ENCODE measurements around the gene DIRAS1.
"Not testable (repeated sequence)": the region's sequence is repeated elsewhere in the genome, so short reads cannot be mapped to it uniquely, and the experiment has no call there.

The DIRAS1 gene

GRCh38 chr19:2678044-2678671, 43.0 kb downstream of the DIRAS1 start:
- ATAC-seq (ENCODE audit: low read depth) = no peak
- no peaks in the 10 kb centered on the region for H3K27me3 ChIP-seq (ENCODE audit: insufficient read depth, poor library complexity, severe bottlenecking)
- no peaks in the 10 kb centered on the region for H3K36me3 ChIP-seq (ENCODE audit: low read depth)
- no peaks in the 10 kb centered on the region for H3K4me1 ChIP-seq (ENCODE audit: insufficient read depth, poor library complexity, severe bottlenecking)
- no peak overlapping the region for H3K4me3 ChIP-seq (ENCODE audit: severe bottlenecking)
- TF ChIP-seq, protein P1, sequence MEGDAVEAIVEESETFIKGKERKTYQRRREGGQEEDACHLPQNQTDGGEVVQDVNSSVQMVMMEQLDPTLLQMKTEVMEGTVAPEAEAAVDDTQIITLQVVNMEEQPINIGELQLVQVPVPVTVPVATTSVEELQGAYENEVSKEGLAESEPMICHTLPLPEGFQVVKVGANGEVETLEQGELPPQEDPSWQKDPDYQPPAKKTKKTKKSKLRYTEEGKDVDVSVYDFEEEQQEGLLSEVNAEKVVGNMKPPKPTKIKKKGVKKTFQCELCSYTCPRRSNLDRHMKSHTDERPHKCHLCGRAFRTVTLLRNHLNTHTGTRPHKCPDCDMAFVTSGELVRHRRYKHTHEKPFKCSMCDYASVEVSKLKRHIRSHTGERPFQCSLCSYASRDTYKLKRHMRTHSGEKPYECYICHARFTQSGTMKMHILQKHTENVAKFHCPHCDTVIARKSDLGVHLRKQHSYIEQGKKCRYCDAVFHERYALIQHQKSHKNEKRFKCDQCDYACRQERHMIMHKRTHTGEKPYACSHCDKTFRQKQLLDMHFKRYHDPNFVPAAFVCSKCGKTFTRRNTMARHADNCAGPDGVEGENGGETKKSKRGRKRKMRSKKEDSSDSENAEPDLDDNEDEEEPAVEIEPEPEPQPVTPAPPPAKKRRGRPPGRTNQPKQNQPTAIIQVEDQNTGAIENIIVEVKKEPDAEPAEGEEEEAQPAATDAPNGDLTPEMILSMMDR (IDR thresholded peaks at IDR 0.05; ENCODE audit: poor library complexity, severe bottlenecking) = no peak
- DNase-seq (ENCODE audit: low spot score) = no peak
- H3K9me3 ChIP-seq (ENCODE audit: severe bottlenecking) = no peaks in the 10 kb centered on the region
- no peak overlapping the region for H3K27ac ChIP-seq (ENCODE audit: poor library complexity, severe bottlenecking)

- H3K27ac ChIP-seq (ENCODE audit: poor library complexity, severe bottlenecking) = no peak overlapping the region
- TF ChIP-seq, protein P1 (IDR thresholded peaks at IDR 0.05; ENCODE audit: poor library complexity, severe bottlenecking) = no peak
Observed at GRCh38 chr19:2676823-2677222, 44.3 kb downstream of the DIRAS1 start.

GRCh38 chr19:2675892-2676291, 45.3 kb downstream of the DIRAS1 start:
- Histone ChIP-seq H3K4me1 (ENCODE audit: insufficient read depth, poor library complexity, severe bottlenecking) (no peaks in the 10 kb centered on the region), H3K27me3 (ENCODE audit: insufficient read depth, poor library complexity, severe bottlenecking) (no peaks in the 10 kb centered on the region), H3K27ac (ENCODE audit: poor library complexity, severe bottlenecking) (no peak overlapping the region), H3K36me3 (ENCODE audit: low read depth) (no peaks in the 10 kb centered on the region), H3K9me3 (ENCODE audit: severe bottlenecking) (no peaks in the 10 kb centered on the region), H3K4me3 (ENCODE audit: severe bottlenecking) (no peak overlapping the region)
- TF ChIP-seq, protein P1 (IDR thresholded peaks at IDR 0.05; ENCODE audit: poor library complexity, severe bottlenecking) = no peak
- ATAC-seq (ENCODE audit: low read depth) (no peak), DNase-seq (ENCODE audit: low spot score) (no peak)

More at GRCh38 chr19:2676823-2677222, 44.3 kb downstream of the DIRAS1 start:
- DNase-seq (ENCODE audit: low spot score) (no peak), ATAC-seq (ENCODE audit: low read depth) (no peak)
- H3K4me3 ChIP-seq (ENCODE audit: severe bottlenecking) = no peak overlapping the region
- no peaks in the 10 kb centered on the region for H3K36me3 ChIP-seq (ENCODE audit: low read depth)
- no peaks in the 10 kb centered on the region for H3K9me3 ChIP-seq (ENCODE audit: severe bottlenecking)
- H3K4me1 ChIP-seq (ENCODE audit: insufficient read depth, poor library complexity, severe bottlenecking) = no peaks in the 10 kb centered on the region
- no peaks in the 10 kb centered on the region for H3K27me3 ChIP-seq (ENCODE audit: insufficient read depth, poor library complexity, severe bottlenecking)

GRCh38 chr19:2670217-2670616, 51.0 kb downstream of the DIRAS1 start:
- TF ChIP-seq, protein P1 (IDR thresholded peaks at IDR 0.05; ENCODE audit: poor library complexity, severe bottlenecking) = no peak
- Histone ChIP-seq H3K4me1 (ENCODE audit: insufficient read depth, poor library complexity, severe bottlenecking) (no peaks in the 10 kb centered on the region), H3K27ac (ENCODE audit: poor library complexity, severe bottlenecking) (no peak overlapping the region), H3K36me3 (ENCODE audit: low read depth) (no peaks in the 10 kb centered on the region), H3K27me3 (ENCODE audit: insufficient read depth, poor library complexity, severe bottlenecking) (no peaks in the 10 kb centered on the region), H3K9me3 (ENCODE audit: severe bottlenecking) (no peaks in the 10 kb centered on the region), H3K4me3 (ENCODE audit: severe bottlenecking) (no peak overlapping the region)
- ATAC-seq (ENCODE audit: low read depth) (no peak), DNase-seq (ENCODE audit: low spot score) (no peak)

DNA sequence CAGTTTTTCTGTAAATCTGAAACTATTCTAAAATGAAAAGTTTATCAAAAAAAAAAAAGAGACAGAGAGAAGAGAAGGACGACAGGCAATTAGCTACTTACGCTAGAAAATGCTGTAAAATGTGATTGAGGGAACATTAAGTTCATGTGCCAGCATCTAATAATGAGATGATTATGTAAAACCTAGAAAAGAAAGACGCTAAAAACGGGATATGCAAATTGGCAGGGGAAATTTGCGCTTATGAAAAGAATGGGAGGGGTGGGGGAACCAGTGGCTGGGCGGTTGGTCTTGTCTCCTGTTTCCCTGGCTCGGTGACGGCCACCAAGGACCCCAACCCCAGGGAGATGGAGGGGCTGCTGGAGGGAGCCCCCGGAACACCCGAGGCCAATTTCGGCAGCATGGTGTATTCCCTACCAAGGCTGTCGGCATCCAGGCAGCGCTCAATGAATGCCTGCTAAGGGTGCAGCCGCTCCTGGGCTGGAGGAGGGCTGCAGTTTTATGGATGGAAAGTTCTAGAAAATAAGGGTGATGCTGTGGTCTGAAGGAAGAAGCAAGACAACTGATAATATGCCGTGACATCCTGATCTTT, 52.9 kb downstream of the DIRAS1 start:
- Histone ChIP-seq H3K36me3 (ENCODE audit: low read depth) (no peaks in the 10 kb centered on the region), H3K4me1 (ENCODE audit: insufficient read depth, poor library complexity, severe bottlenecking) (no peaks in the 10 kb centered on the region), H3K4me3 (ENCODE audit: severe bottlenecking) (no peak overlapping the region), H3K27ac (ENCODE audit: poor library complexity, severe bottlenecking) (no peak overlapping the region), H3K9me3 (ENCODE audit: severe bottlenecking) (no peaks in the 10 kb centered on the region), H3K27me3 (ENCODE audit: insufficient read depth, poor library complexity, severe bottlenecking) (no peaks in the 10 kb centered on the region)
- ATAC-seq (ENCODE audit: low read depth) = no peak
- no peak for DNase-seq (ENCODE audit: low spot score)
- TF ChIP-seq, protein P1 (IDR thresholded peaks at IDR 0.05; ENCODE audit: poor library complexity, severe bottlenecking) = no peak

GRCh38 chr19:2667349-2667748, 53.8 kb downstream of the DIRAS1 start:
- not testable (repeated sequence) for H3K27me3 ChIP-seq (ENCODE audit: insufficient read depth, poor library complexity, severe bottlenecking); H3K4me1 ChIP-seq (ENCODE audit: insufficient read depth, poor library complexity, severe bottlenecking); H3K4me3 ChIP-seq (ENCODE audit: severe bottlenecking); H3K27ac ChIP-seq (ENCODE audit: poor library complexity, severe bottlenecking); DNase-seq (ENCODE audit: low spot score); H3K36me3 ChIP-seq (ENCODE audit: low read depth); H3K9me3 ChIP-seq (ENCODE audit: severe bottlenecking); ATAC-seq (ENCODE audit: low read depth)

Measured in RWPE2 (cell line).